SIG-M5 (cell line): ENCODE results near the gene MMS22L.
"Not testable (repeated sequence)": the region's sequence is repeated elsewhere in the genome, so short reads cannot be mapped to it uniquely, and the experiment has no call there.

ENCODE experiments used
- DNase-seq: peaks from one replicate; lab custom pipeline; 2025; lab: John Stamatoyannopoulos, UW

Gene MMS22L

GRCh38 chr6:97222903-97223302 is 60.1 kb downstream of the MMS22L start:
- no peak for DNase-seq

GRCh38 chr6:97218912-97219311 is 64.1 kb downstream of the MMS22L start:
- DNase-seq: no peak

GRCh38 chr6:97215157-97215769 is 67.8 kb downstream of the MMS22L start:
- no peak for DNase-seq

GRCh38 chr6:97214671-97215070 is 68.3 kb downstream of the MMS22L start:
- no peak for DNase-seq

GRCh38 chr6:97207383-97207782 is 75.6 kb downstream of the MMS22L start:
- no peak for DNase-seq

GRCh38 chr6:97205966-97206365 is 77.0 kb downstream of the MMS22L start:
- no peak for DNase-seq

- DNase-seq: no peak
These were observed 79.7 kb downstream of the MMS22L start for GRCh38 chr6:97203343-97203742.

- no peak for DNase-seq
These were observed 84.9 kb downstream of the MMS22L start for GRCh38 chr6:97198046-97198565.

GRCh38 chr6:97195117-97195516 is 87.9 kb downstream of the MMS22L start:
- no peak for DNase-seq

- no peak for DNase-seq
These were observed 93.2 kb downstream of the MMS22L start for GRCh38 chr6:97189767-97190166.

- no peak for DNase-seq
These were observed 95.1 kb downstream of the MMS22L start for GRCh38 chr6:97187951-97188350.

GRCh38 chr6:97186416-97186999 is 96.5 kb downstream of the MMS22L start:
- DNase-seq: no peak

GRCh38 chr6:97177905-97178304 is 105.1 kb downstream of the MMS22L start:
- DNase-seq: no peak

GRCh38 chr6:97176468-97176867 is 106.5 kb downstream of the MMS22L start:
- DNase-seq: no peak

- DNase-seq: no peak
These were observed 107.2 kb downstream of the MMS22L start for GRCh38 chr6:97175806-97176205.

GRCh38 chr6:97174471-97174870 is 108.5 kb downstream of the MMS22L start:
- no peak for DNase-seq

GRCh38 chr6:97160280-97160679 is 122.7 kb downstream of the MMS22L start:
- no peak for DNase-seq

GRCh38 chr6:97155447-97155846 is 127.6 kb downstream of the MMS22L start:
- DNase-seq: not testable (repeated sequence)

- no peak for DNase-seq
These were observed 129.0 kb downstream of the MMS22L start for GRCh38 chr6:97154015-97154414.

- DNase-seq: no peak
These were observed 131.4 kb downstream of the MMS22L start for GRCh38 chr6:97151601-97152000.

GRCh38 chr6:97150932-97151331 is 132.1 kb downstream of the MMS22L start:
- no peak for DNase-seq

GRCh38 chr6:97147421-97147820 is 135.6 kb downstream of the MMS22L start:
- no peak for DNase-seq

GRCh38 chr6:97145691-97146090 is 137.3 kb downstream of the MMS22L start:
- no peak for DNase-seq

GRCh38 chr6:97141756-97142155 is 141.3 kb downstream of the MMS22L start:
- DNase-seq: no peak
